Stomach (tissue), 4 donors: ENCODE measurements around the gene FOXP2.

Source experiments
- EP300 ChIP-seq: sonication (generic); formaldehyde crosslinking; IDR thresholded peaks from one replicate; pipeline ENCODE4 v1.6.1; 2017; ENCODE audit warnings: antibody characterized with exemption
- POLR2A ChIP-seq, 4 donors: fragments of 450-650 bp; IDR thresholded peaks; one replicate each; pipeline ENCODE4 v1.6.1; 2016; ENCODE audit warnings: antibody characterized with exemption in 4 of 4, control low read depth in 2 of 4, mild to moderate bottlenecking in 1 of 4, moderate library complexity in 1 of 4
- POLR2AphosphoS5 ChIP-seq, 3 donors: sonication (generic); formaldehyde crosslinking; IDR thresholded peaks; one replicate each; pipeline ENCODE4 v1.6.1; 2016; ENCODE audit warnings: antibody characterized with exemption in 3 of 3
- TF ChIP-seq, protein P1 (sequence below), 7 experiments: fragments of 450-650 bp in 4 of 7; fragments of 200-600 bp in 3 of 7; sonication (generic) in 3 of 7; IDR thresholded peaks; one replicate each; pipeline ENCODE4 v1.5.1; 2016 to 2019; ENCODE audit warnings: antibody characterized with exemption in 7 of 7, control low read depth in 2 of 7, mild to moderate bottlenecking in 1 of 7

DNA sequence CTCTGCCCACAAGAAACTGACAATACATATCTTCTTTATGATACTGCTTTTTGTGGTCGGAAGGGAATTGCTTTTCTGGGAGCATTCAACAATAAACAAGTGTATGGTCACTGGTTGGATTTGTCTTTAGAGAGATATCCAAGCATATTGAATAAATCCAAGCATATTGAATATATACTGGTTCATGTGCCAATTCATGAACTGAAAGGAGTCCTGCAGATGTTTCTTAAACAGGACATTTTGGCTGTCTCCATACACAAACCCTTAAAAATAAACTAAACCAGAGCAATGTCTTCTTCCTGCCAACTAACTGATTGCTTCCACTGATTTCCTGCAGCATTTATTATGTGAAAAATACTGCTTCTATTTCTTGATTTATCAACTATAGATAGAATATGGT is 173.9 kb downstream of the FOXP2 start:
- TF ChIP-seq, protein P1, sequence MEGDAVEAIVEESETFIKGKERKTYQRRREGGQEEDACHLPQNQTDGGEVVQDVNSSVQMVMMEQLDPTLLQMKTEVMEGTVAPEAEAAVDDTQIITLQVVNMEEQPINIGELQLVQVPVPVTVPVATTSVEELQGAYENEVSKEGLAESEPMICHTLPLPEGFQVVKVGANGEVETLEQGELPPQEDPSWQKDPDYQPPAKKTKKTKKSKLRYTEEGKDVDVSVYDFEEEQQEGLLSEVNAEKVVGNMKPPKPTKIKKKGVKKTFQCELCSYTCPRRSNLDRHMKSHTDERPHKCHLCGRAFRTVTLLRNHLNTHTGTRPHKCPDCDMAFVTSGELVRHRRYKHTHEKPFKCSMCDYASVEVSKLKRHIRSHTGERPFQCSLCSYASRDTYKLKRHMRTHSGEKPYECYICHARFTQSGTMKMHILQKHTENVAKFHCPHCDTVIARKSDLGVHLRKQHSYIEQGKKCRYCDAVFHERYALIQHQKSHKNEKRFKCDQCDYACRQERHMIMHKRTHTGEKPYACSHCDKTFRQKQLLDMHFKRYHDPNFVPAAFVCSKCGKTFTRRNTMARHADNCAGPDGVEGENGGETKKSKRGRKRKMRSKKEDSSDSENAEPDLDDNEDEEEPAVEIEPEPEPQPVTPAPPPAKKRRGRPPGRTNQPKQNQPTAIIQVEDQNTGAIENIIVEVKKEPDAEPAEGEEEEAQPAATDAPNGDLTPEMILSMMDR (IDR thresholded peaks at IDR 0.05), result no peak
- TF ChIP-seq EP300, result no peak
- no peak for TF ChIP-seq POLR2AphosphoS5 (IDR thresholded peaks at IDR 0.05)
- TF ChIP-seq POLR2A (IDR thresholded peaks at IDR 0.05), result no peak
